Measurements from ENCODE around the gene CRIM1. TPM values are rescaled to one million over a fixed set of nuclear protein-coding genes. Genes with fewer than 3 reads are reported as not detected.

CRIM1 gene
- total RNA-seq, 4 donors from 2014 or later: 93.2 to 194 (median 119) TPM

DNA sequence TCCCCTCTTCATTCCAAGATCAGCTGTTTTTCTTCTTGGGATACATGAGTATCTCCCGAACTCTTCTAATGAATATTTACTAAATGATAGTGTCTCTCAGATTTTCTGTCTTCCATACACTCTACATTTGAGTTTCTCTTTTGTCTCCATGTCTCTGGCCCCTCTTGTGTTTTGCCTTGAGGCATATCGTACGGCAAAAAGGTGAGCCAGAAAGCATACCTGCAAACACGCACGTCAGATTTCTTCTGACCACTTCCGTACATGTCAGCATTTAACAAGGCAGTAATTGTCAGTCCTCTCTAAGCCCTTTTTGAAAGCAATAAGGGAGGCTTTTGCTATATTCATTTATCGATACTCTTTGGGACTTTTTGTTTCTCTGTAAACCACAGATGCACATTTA is 160.0 kb downstream of the CRIM1 start:
- ATAC-seq (no peak), DNase-seq (no peak)
- H3K27ac ChIP-seq: no peak overlapping the region
- intact Hi-C loops (cut with DNase I; ENCODE audit: low total_unique reads): no loop called here
- TF ChIP-seq POLR2A (IDR thresholded peaks at IDR 0.05): no peak
- TF ChIP-seq, protein P1, sequence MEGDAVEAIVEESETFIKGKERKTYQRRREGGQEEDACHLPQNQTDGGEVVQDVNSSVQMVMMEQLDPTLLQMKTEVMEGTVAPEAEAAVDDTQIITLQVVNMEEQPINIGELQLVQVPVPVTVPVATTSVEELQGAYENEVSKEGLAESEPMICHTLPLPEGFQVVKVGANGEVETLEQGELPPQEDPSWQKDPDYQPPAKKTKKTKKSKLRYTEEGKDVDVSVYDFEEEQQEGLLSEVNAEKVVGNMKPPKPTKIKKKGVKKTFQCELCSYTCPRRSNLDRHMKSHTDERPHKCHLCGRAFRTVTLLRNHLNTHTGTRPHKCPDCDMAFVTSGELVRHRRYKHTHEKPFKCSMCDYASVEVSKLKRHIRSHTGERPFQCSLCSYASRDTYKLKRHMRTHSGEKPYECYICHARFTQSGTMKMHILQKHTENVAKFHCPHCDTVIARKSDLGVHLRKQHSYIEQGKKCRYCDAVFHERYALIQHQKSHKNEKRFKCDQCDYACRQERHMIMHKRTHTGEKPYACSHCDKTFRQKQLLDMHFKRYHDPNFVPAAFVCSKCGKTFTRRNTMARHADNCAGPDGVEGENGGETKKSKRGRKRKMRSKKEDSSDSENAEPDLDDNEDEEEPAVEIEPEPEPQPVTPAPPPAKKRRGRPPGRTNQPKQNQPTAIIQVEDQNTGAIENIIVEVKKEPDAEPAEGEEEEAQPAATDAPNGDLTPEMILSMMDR (IDR thresholded peaks at IDR 0.05 in 4 of 5, conservative IDR thresholded peaks at IDR 0.05 in 1 of 5): no peak
- no peak overlapping the region for H3K4me3 ChIP-seq
- in situ Hi-C loops (cut with MboI; ENCODE audit: low sequenced_read_pairs in 4 of 4): no loop called here
- peaks cover 2 to 88% of the 10 kb centered on the region in 2 donors for H3K36me3 ChIP-seq
- no peaks in the 10 kb centered on the region for H3K4me1 ChIP-seq
- H3K27me3 ChIP-seq: no peaks in the 10 kb centered on the region
- no peaks in the 10 kb centered on the region for H3K9me3 ChIP-seq

DNA sequence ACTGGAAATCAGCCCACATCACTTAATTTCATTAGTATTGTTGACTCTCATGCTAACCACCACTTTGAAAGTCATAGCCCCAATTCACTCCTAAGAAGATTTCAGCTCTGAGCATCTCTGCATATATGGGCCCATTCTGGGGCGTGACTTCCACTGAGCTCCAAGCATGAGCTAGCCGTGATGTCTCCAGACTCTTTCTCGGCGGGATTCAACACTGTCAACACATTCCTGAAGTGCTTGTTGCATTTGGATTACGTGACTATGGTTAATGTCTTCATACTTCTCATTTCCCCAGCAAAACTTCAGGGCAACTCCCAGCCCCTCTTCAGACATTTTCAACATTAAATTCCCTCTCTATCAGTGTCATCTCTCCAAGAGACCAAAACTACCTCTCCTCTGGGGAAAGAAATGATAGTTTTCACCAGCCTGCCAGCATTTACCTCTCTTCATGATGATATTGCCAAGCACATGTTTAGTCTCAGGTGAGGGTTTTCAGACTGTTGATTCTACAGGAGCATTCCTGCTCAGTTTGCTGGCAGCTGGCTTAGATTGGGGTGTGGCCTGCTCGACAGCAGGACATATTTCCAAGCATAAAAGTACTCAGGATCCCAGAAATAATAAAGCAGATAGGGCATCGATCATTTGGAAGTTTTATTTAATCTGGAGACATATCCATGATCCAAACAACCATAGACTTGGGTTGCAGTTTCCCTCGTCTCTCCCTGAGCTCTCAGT is 160.7 kb downstream of the CRIM1 start:
- no peaks in the 10 kb centered on the region for H3K9me3 ChIP-seq
- no peaks in the 10 kb centered on the region for H3K4me1 ChIP-seq
- intact Hi-C loops (cut with DNase I; ENCODE audit: low total_unique reads): no loop called here
- peaks cover 2 to 94% of the 10 kb centered on the region in 2 donors for H3K36me3 ChIP-seq
- H3K4me3 ChIP-seq: no peak overlapping the region
- DNase-seq (no peak), ATAC-seq (no peak)
- H3K27me3 ChIP-seq: no peaks in the 10 kb centered on the region
- no peak overlapping the region for H3K27ac ChIP-seq
- TF ChIP-seq POLR2A (IDR thresholded peaks at IDR 0.05): no peak
- TF ChIP-seq, protein P1 (IDR thresholded peaks at IDR 0.05 in 4 of 5, conservative IDR thresholded peaks at IDR 0.05 in 1 of 5): no peak
- in situ Hi-C loops (cut with MboI; ENCODE audit: low sequenced_read_pairs in 4 of 4): no loop called here

DNA sequence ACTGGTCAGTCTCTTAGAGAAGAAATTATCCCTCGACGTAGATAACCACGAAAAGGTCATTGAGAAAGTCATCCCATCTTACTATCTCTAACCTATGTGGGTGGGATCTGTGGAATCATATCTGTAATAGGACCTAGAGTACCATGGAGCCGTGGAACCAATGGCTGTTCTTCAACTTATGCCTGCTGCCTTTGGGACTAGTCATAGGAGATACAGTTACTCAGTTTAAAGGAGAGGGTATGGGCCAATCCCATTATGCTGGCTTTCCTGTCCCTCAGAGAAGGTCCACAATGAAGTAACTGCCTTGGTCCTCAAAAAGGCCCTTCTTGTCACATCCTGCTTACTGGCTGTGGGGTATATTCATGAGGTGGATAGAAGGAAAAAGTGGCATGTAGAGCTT is 164.9 kb downstream of the CRIM1 start:
- Histone ChIP-seq H3K27me3 (no peaks in the 10 kb centered on the region), H3K36me3 (peaks cover 2 to 91% of the 10 kb centered on the region in 2 donors), H3K4me1 (no peaks in the 10 kb centered on the region), H3K4me3 (no peak overlapping the region), H3K27ac (peak overlapping the region; percentile 17 to 26 (median 21)), H3K9me3 (no peaks in the 10 kb centered on the region)
- TF ChIP-seq, protein P1 (IDR thresholded peaks at IDR 0.05 in 4 of 5, conservative IDR thresholded peaks at IDR 0.05 in 1 of 5): no peak
- no peak for TF ChIP-seq POLR2A (IDR thresholded peaks at IDR 0.05)
- ATAC-seq: peak; percentile 20 to 54
- in situ Hi-C loops (cut with MboI; ENCODE audit: low sequenced_read_pairs in 4 of 4): loop anchor here in 1 of 4 donors (10.0 kb wide), 1 partner anchor 144 kb away; no protein-coding TSS in a partner anchor
- DNase-seq: no peak
- intact Hi-C loops (cut with DNase I; ENCODE audit: low total_unique reads): no loop called here

DNA sequence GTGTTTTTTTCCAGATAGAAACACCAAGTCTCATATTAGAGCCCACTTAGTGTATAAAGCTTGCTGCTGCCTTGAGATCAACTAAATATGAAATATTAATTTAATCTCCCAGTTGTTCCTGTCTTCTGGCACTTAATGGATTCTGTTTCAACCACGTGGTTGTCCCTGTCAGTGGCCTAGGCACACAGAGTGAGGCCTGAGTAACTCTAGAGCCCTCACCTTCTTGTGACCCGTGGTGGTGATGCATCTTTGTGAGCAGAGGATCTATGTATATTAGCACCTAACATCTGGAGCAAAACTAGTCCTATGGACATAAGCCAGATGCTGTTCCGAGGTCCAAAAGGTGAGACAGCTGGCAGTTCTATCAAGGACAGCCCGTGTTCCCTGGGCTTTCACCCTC is 167.6 kb downstream of the CRIM1 start:
- ATAC-seq (peak in 1 of 2 donors; percentile 54), DNase-seq (peak in 1 of 2 donors; percentile 41)
- Histone ChIP-seq H3K4me3 (no peak overlapping the region), H3K9me3 (no peaks in the 10 kb centered on the region), H3K27me3 (no peaks in the 10 kb centered on the region), H3K36me3 (peaks cover 0 to 79% of the 10 kb centered on the region in 2 donors), H3K27ac (peak overlapping the region in 2 of 4 donors; percentile 21 to 39), H3K4me1 (peaks cover 4 to 10% of the 10 kb centered on the region in 2 donors)
- intact Hi-C loops (cut with DNase I; ENCODE audit: low total_unique reads) (no loop called here), in situ Hi-C loops (cut with MboI; ENCODE audit: low sequenced_read_pairs in 4 of 4) (loop anchor here in 1 of 4 donors (10.0 kb wide), 1 partner anchor 142 kb away; no protein-coding TSS in a partner anchor)
- TF ChIP-seq, protein P1 (IDR thresholded peaks at IDR 0.05 in 4 of 5, conservative IDR thresholded peaks at IDR 0.05 in 1 of 5): no peak
- no peak for TF ChIP-seq POLR2A (IDR thresholded peaks at IDR 0.05)
